ENCODE measurements around the gene TNFRSF14.

Gene TNFRSF14

DNA sequence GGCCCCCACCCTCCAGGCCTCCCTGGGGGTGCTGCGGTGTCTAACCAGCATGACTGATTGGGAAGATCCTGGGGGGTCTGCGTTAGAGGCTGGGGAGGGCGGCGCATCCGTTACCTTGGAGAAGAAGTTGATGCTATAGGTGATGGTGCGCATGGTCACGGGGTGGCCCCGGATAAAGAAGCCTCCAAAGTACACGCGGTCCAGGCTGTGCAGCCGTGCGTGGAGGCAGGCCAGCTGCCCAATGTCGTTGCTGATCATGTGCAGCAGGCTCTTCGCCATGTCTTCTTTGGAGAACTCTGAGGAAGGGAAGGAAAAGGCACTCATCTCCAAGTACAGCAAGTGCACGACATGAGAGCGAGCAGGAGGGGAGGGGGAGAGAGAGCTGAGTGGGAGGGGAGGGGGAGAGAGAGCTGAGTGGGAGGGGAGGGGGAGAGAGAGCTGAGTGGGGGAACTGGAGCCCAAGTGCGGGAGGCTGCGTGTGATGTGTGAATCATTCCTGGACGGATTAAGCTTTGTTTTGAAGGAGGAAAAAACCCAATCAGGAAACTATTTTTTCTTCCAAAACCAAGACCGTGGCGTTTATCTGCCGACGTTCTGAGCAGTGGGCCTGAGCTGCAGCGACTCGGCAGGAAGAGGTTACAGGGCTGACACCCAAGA lies 37.0 kb upstream of the TNFRSF14 start:
- TF ChIP-seq, protein P1, sequence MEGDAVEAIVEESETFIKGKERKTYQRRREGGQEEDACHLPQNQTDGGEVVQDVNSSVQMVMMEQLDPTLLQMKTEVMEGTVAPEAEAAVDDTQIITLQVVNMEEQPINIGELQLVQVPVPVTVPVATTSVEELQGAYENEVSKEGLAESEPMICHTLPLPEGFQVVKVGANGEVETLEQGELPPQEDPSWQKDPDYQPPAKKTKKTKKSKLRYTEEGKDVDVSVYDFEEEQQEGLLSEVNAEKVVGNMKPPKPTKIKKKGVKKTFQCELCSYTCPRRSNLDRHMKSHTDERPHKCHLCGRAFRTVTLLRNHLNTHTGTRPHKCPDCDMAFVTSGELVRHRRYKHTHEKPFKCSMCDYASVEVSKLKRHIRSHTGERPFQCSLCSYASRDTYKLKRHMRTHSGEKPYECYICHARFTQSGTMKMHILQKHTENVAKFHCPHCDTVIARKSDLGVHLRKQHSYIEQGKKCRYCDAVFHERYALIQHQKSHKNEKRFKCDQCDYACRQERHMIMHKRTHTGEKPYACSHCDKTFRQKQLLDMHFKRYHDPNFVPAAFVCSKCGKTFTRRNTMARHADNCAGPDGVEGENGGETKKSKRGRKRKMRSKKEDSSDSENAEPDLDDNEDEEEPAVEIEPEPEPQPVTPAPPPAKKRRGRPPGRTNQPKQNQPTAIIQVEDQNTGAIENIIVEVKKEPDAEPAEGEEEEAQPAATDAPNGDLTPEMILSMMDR (IDR thresholded peaks at IDR 0.05), result no peak
- no peak for TF ChIP-seq ZFX (IDR thresholded peaks at IDR 0.05; ENCODE audit: borderline replicate concordance)
- no peak overlapping the region for H3K27ac ChIP-seq

DNA sequence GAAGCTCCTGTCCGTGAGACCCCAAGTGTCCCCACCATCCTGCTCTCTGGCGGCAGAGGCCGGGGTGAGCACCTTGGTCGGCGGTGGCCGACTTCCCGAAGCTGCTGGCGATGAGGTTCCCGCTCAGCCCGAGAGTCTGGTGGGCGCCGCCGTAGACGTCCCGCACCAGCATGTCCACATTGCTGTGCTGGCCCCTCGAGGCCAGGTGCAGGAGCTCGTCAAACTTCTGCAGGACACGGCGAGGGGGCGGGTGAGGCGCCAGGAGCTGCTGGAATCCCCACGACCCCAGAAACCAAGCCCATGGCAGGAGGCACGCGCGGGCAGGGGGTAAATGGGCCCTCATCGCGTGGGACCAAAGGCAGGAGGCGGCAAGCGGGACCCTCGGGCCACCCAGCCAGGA lies 36.4 kb upstream of the TNFRSF14 start:
- TF ChIP-seq, protein P1 (IDR thresholded peaks at IDR 0.05), result no peak
- no peak for TF ChIP-seq ZFX (IDR thresholded peaks at IDR 0.05; ENCODE audit: borderline replicate concordance)
- no peak overlapping the region for H3K27ac ChIP-seq

DNA sequence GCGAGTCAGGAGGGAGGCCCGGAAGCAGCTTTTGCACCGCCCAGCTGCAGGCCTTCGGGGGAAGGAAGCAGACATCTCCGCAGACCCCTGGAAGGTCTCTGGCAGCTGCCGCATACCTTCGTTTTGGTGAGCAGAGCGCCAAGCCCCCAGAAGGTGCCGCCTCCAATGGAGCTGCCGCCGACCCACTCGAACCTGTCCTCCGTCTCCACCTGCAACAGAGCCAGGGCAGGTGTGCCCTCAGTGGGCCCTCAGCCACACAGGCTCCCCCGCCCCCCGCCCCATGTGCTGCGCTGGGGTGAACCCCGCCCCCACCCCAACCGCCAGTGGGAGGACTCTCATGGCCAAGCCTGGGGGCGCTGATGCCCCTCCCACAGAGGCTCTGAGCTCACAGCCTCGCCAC lies 36.0 kb upstream of the TNFRSF14 start:
- TF ChIP-seq, protein P1 (IDR thresholded peaks at IDR 0.05), result no peak
- no peak for TF ChIP-seq ZFX (IDR thresholded peaks at IDR 0.05; ENCODE audit: borderline replicate concordance)
- H3K27ac ChIP-seq, result no peak overlapping the region

DNA sequence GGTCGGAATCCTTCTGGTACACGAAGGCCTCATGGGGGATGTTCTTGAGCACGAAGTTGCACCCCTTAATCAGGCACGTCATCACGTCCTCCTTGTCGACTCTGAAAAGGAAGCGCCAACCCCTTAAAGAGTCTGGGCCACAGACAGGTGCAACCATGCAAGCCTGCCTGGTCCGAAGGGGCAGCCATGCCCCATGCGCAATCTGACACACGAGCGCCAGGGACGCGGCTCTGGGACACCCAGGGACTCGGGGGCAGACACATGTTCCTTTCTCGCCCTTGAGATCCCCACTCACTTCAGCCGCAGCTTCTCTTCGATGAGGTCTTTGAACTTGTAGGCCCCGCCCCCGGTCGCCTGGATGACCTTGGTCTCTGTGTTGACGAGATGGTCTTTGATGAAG lies 35.4 kb upstream of the TNFRSF14 start:
- no peak overlapping the region for H3K27ac ChIP-seq
- TF ChIP-seq ZFX (IDR thresholded peaks at IDR 0.05; ENCODE audit: borderline replicate concordance), result no peak
- TF ChIP-seq, protein P1 (IDR thresholded peaks at IDR 0.05), result no peak

DNA sequence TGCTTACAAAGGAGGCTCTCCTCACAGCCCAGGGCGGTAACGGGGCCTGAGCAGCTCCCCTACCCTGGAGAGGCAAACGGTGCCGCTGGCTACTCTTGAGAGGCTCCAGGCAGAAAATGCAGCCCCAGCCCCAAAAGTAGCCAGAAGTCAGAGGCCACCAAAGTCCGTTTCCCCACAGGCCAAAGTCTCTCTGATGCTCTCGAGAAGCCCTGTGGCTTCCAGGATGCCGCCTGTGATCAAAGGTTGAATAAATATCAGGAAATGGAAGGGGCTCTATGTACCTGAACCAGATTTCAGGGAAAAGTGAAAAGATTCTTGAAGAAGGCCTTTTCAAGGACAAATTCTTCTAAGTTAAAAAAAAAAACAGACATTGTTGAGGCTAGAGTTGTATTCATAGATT lies 33.9 kb upstream of the TNFRSF14 start:
- no peak overlapping the region for H3K27ac ChIP-seq
- TF ChIP-seq ZFX (IDR thresholded peaks at IDR 0.05; ENCODE audit: borderline replicate concordance), result no peak
- TF ChIP-seq, protein P1 (IDR thresholded peaks at IDR 0.05), result no peak

DNA sequence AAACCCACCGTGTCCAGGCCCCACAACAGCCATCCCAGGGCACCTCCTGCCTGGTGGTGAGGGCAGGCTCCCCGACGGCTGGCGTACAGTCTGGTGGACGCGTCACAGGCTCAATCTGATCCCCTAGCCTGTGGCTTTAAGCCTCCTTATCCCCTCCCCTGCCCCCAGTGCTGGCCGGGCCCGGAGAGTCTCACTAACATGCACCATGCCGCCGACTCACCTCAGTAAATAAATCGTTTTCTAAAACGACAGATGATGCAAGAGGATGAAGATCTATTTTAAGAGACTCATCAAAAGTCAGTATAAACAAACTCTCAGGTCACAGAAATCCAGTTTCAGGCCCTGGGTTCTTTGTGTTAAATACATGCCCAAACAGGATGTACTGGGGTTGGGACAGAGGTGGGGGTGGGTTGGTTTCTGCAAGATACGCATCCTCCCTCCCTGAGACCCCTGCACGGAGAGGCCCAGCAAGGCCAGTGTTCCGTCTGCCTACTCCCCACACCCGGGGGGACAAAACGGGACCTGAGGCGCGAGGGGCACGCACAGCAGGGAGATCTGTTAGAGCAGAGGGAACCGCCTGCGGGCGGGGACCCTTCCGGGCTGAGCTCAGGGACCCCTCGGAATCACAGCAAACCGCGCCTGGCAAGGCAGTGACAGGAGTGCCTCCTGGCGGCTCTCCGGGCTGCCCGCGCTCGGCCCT lies 32.8 kb upstream of the TNFRSF14 start:
- H3K27ac ChIP-seq, result no peak overlapping the region
- TF ChIP-seq, protein P1 (IDR thresholded peaks at IDR 0.05), result no peak

DNA sequence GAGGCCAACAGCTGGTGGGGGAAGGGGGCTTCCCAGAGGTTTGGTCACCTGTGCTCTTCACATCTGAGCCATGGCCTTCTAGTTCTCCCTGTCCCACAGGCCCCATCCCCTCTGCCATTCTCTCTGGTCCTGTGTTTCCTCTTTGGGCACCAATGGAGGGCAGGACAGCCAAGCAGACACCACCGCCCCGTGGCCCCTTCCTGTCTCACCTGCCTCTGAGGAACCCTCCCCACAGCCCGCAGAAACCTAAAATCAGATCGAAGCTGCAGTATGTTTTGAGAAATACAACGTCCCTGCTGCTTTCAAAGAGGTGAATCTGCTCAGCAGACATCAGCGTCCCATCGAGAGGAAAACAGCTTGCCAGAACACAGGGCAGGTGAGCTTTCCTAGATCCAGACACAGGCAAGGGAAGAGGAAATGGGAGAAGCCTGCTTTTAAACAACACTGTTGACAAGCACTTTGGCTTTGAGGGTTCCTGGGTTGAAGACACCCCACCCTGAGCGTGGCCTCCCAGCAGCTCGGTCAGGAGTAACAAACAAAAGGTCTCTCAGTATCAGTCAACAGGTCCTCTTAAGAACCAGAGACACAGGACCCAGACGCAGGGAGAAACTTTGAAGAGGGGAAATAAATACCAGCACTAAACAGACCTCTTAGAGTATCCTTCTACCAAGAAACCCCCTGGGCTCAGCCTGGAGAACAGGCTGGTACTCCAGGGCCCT lies 32.1 kb upstream of the TNFRSF14 start:
- H3K27ac ChIP-seq, result no peak overlapping the region
- no peak for TF ChIP-seq ZFX (IDR thresholded peaks at IDR 0.05; ENCODE audit: borderline replicate concordance)
- TF ChIP-seq, protein P1 (IDR thresholded peaks at IDR 0.05), result no peak

All from 22Rv1 (cell line).